IMR-90 (cell line): ENCODE data around the gene GALNT3. TPM values are rescaled to one million over a fixed set of nuclear protein-coding genes. Genes with fewer than 3 reads are reported as not detected.

Experiments
- ATAC-seq: fragments of 200-7000 bp; cut with Tn5 transposase; 2 replicates; pipeline ENCODE4 v1.9.1; 2020; ENCODE audit warnings: low read depth, mild to moderate bottlenecking, moderate library complexity
- BruUV-seq: library from RNA; stranded (reverse); fragments of 400-500 nt; replicated peaks from 2 replicates; lab custom pipeline; 2021; lab: Mats Ljungman, UMichigan
- CTCF ChIA-PET: fragments of 300-600 bp; formaldehyde crosslinking; extraction: SDS; loops from one replicate; lab custom pipeline; 2021; ENCODE audit warnings: antibody characterized with exemption; lab: Yijun Ruan, JAX
- POLR2A ChIA-PET: fragments of 300-600 bp; sonication (Branson Sonifier 250); formaldehyde crosslinking; loops from one replicate; lab custom pipeline; 2022; ENCODE audit warnings: antibody characterized with exemption; ENCODE audit not compliant: unreplicated experiment; lab: Charles Lee
- DNase-seq: peaks from one replicate; pipeline ENCODE4 v3.0.0; 2013
- H2AFZ ChIP-seq: replicated peaks from 2 replicates; pipeline ENCODE3; 2013; ENCODE audit warnings: low read length, mild to moderate bottlenecking; ENCODE audit not compliant: poor library complexity
- H2AK5ac ChIP-seq: 2 replicates; pipeline ENCODE4 v1.6.1; 2013; ENCODE audit warnings: low read depth, low read length, inconsistent platforms
- H2AK9ac ChIP-seq: replicated peaks from 2 replicates; pipeline ENCODE3; 2013; ENCODE audit warnings: mild to moderate bottlenecking, low read depth, low read length, moderate library complexity; ENCODE audit not compliant: poor library complexity
- H2BK120ac ChIP-seq: 2 replicates; pipeline ENCODE4 v1.6.1; 2013; ENCODE audit warnings: low read depth, low read length, inconsistent platforms
- H2BK15ac ChIP-seq: 3 replicates; pipeline ENCODE4 v1.6.1; 2013; ENCODE audit warnings: low read depth, low read length, inconsistent platforms
- H2BK20ac ChIP-seq: 2 replicates; pipeline ENCODE4 v1.6.1; 2013; ENCODE audit warnings: low read depth, mild to moderate bottlenecking, inconsistent platforms, low read length, moderate library complexity
- H2BK5ac ChIP-seq: 2 replicates; pipeline ENCODE4 v1.6.1; 2013; ENCODE audit warnings: mild to moderate bottlenecking, low read depth, low read length, inconsistent platforms; ENCODE audit not compliant: poor library complexity, severe bottlenecking
- H3K14ac ChIP-seq: replicated peaks from 2 replicates; pipeline ENCODE4 v1.6.1; 2013; ENCODE audit warnings: low read depth, low read length, inconsistent platforms
- H3K18ac ChIP-seq: 2 replicates; pipeline ENCODE4 v1.6.1; 2013; ENCODE audit warnings: low read depth, low read length, control low read depth
- H3K23ac ChIP-seq: 2 replicates; pipeline ENCODE4 v1.6.1; 2013; ENCODE audit warnings: low read depth, low read length, inconsistent platforms
- H3K27ac ChIP-seq: 2 replicates; pipeline ENCODE4 v1.5.1; 2013; ENCODE audit warnings: mild to moderate bottlenecking, control low read depth, low read length; ENCODE audit not compliant: insufficient read depth
- H3K27me3 ChIP-seq: 2 replicates; pipeline ENCODE4 v1.6.1; 2013; ENCODE audit warnings: low read length; ENCODE audit not compliant: control insufficient read depth, insufficient read depth
- H3K36me3 ChIP-seq: 2 replicates; pipeline ENCODE4 v1.6.1; 2013; ENCODE audit warnings: low read length, mixed read lengths; ENCODE audit not compliant: control insufficient read depth, insufficient read depth
- H3K4ac ChIP-seq: 2 replicates; pipeline ENCODE4 v1.6.1; 2013; ENCODE audit warnings: low read depth, low read length, inconsistent platforms
- H3K4me1 ChIP-seq: 2 replicates; pipeline ENCODE4 v1.6.1; 2013; ENCODE audit warnings: low read length, mixed read lengths; ENCODE audit not compliant: control insufficient read depth, insufficient read depth
- H3K4me2 ChIP-seq: 2 replicates; pipeline ENCODE4 v1.6.1; 2013; ENCODE audit warnings: low read depth, mild to moderate bottlenecking, control low read depth, low read length, moderate library complexity
- H3K4me3 ChIP-seq: 2 replicates; pipeline ENCODE4 v1.5.1; 2013; ENCODE audit warnings: low read depth, mild to moderate bottlenecking, control low read depth, low read length, moderate library complexity; ENCODE audit not compliant: insufficient read depth
- H3K56ac ChIP-seq: 2 replicates; pipeline ENCODE4 v1.6.1; 2013; ENCODE audit warnings: low read length, inconsistent platforms; ENCODE audit not compliant: insufficient read depth; ENCODE audit errors: extremely low read depth
- H3K79me1 ChIP-seq, 2 experiments: 2 replicates each; pipeline ENCODE4 v1.6.1; 2013; ENCODE audit warnings: low read length in 2 of 2, inconsistent platforms in 1 of 2, low read depth in 1 of 2
- H3K9ac ChIP-seq: 2 replicates; pipeline ENCODE4 v1.6.1; 2013; ENCODE audit warnings: low read depth, low read length, control low read depth
- H3K9me1 ChIP-seq: 2 replicates; pipeline ENCODE4 v1.6.1; 2013; ENCODE audit warnings: low read length, inconsistent platforms; ENCODE audit not compliant: insufficient read depth
- H3K9me3 ChIP-seq: 2 replicates; pipeline ENCODE4 v1.6.1; 2013; ENCODE audit warnings: low read length; ENCODE audit not compliant: control insufficient read depth, insufficient read depth
- H4K20me1 ChIP-seq: 2 replicates; pipeline ENCODE4 v1.6.1; 2013; ENCODE audit warnings: low read length, inconsistent platforms; ENCODE audit not compliant: insufficient read depth
- H4K5ac ChIP-seq: 2 replicates; pipeline ENCODE4 v1.6.1; 2013; ENCODE audit warnings: mild to moderate bottlenecking, low read depth, low read length, control low read depth
- H4K8ac ChIP-seq, 2 experiments: 2 replicates each; pipeline ENCODE4 v1.6.1; 2013; ENCODE audit warnings: low read depth in 2 of 2, low read length in 2 of 2, control low read depth in 1 of 2, inconsistent platforms in 1 of 2
- H4K91ac ChIP-seq: 2 replicates; pipeline ENCODE4 v1.6.1; 2013; ENCODE audit warnings: low read depth, low read length, inconsistent platforms; ENCODE audit not compliant: insufficient read depth
- BHLHE40 ChIP-seq: fragments of 150-350 bp; IDR thresholded peaks from 2 replicates; pipeline ENCODE4 v1.6.1; 2016; ENCODE audit warnings: mild to moderate bottlenecking, low read depth, low read length
- CEBPB ChIP-seq: IDR thresholded peaks from 2 replicates; pipeline ENCODE4 v1.6.1; 2012; ENCODE audit warnings: low read depth, low read length, improper control_type of control experiment
- CHD1 ChIP-seq: IDR thresholded peaks from 2 replicates; pipeline ENCODE4 v1.6.1; 2012; ENCODE audit warnings: low read depth, low read length, improper control_type of control experiment
- CTCF ChIP-seq: conservative IDR thresholded peaks from 2 replicates; pipeline ENCODE4 v1.5.1; 2012; ENCODE audit warnings: mild to moderate bottlenecking, low read depth, low read length, improper control_type of control experiment
- FOS ChIP-seq: fragments of 150-350 bp; IDR thresholded peaks from 2 replicates; pipeline ENCODE4 v1.6.1; 2016; ENCODE audit warnings: low read depth, low read length
- MAFK ChIP-seq: IDR thresholded peaks from 2 replicates; pipeline ENCODE4 v1.6.1; 2012; ENCODE audit warnings: low read depth, low read length, improper control_type of control experiment
- MAZ ChIP-seq: IDR thresholded peaks from 2 replicates; pipeline ENCODE4 v1.6.1; 2012; ENCODE audit warnings: low read depth, mild to moderate bottlenecking, low read length, improper control_type of control experiment, moderate library complexity, borderline replicate concordance
- MXI1 ChIP-seq: IDR thresholded peaks from 2 replicates; pipeline ENCODE4 v1.6.1; 2012; ENCODE audit warnings: low read depth, mild to moderate bottlenecking, low read length, moderate library complexity, borderline replicate concordance
- NFE2L2 ChIP-seq: fragments of 150-350 bp; IDR thresholded peaks from 2 replicates; pipeline ENCODE4 v1.6.1; 2016; ENCODE audit warnings: low read depth, mild to moderate bottlenecking, low read length
- POLR2A ChIP-seq: IDR thresholded peaks from 2 replicates; pipeline ENCODE4 v1.6.1; 2012; ENCODE audit warnings: mild to moderate bottlenecking, low read depth, low read length
- RAD21 ChIP-seq: IDR thresholded peaks from 2 replicates; pipeline ENCODE4 v1.6.1; 2012; ENCODE audit warnings: low read length, improper control_type of control experiment
- RCOR1 ChIP-seq: IDR thresholded peaks from 2 replicates; pipeline ENCODE4 v1.6.1; 2012; ENCODE audit warnings: mild to moderate bottlenecking, low read length, improper control_type of control experiment; ENCODE audit not compliant: insufficient replicate concordance
- RFX5 ChIP-seq: IDR thresholded peaks from 2 replicates; pipeline ENCODE4 v1.8.0; 2012; ENCODE audit warnings: low read depth, mild to moderate bottlenecking, low read length, moderate library complexity
- SMC3 ChIP-seq: fragments of 150-350 bp; IDR thresholded peaks from 2 replicates; pipeline ENCODE4 v1.6.1; 2016; ENCODE audit warnings: low read depth, mild to moderate bottlenecking, antibody characterized with exemption, low read length, moderate library complexity
- WGBS, 2 experiments: methylation state at CpG; one replicate each; pipeline versions ENCODE4 v1.1.5 to v1.1.7; 2013; ENCODE audit warnings: missing lambda C conversion rate in 2 of 2; ENCODE audit not compliant: insufficient read length in 1 of 2; ENCODE audit errors: extremely low coverage in 2 of 2; 5-methylcytosine and 5-hydroxymethylcytosine counted together
- dilution Hi-C: fragments of 300-500 bp; cut with HindIII; formaldehyde crosslinking; loops from one replicate; pipeline ENCODE4 v1.14.3; 2018; ENCODE audit warnings: low sequenced_read_pairs; ENCODE audit not compliant: unreplicated experiment
- in situ Hi-C: fragments of 300-500 bp; cut with MboI; formaldehyde crosslinking; loops from 3 replicates; pipeline ENCODE4 v1.14.3; 2019; ENCODE audit warnings: low sequenced_read_pairs, inconsistent platforms, mixed read lengths
- intact Hi-C: fragments of 100-400 bp; cut with micrococcal nuclease; formaldehyde crosslinking; loops from 2 replicates; pipeline ENCODE4 v1.10.0; 2022
- polyA plus RNA-seq, 3 experiments: library from polyadenylated mRNA; depleted of rRNA; stranded (reverse); fragments of >200 nt; gene quantifications; 2 replicates each; pipeline ENCODE4 v1.2.3, GENCODE V29; 2012; ENCODE audit warnings: low replicate concordance in 1 of 3
- total RNA-seq: library from RNA; depleted of rRNA; stranded (reverse); fragments of >200 nt; gene quantifications from 2 replicates; pipeline ENCODE4 v1.2.3, GENCODE V29; 2012
- TF ChIP-seq, protein P1 (sequence below): fragments of 150-350 bp; IDR thresholded peaks from 2 replicates; pipeline ENCODE4 v1.6.1; 2016; ENCODE audit warnings: low read depth, mild to moderate bottlenecking, low read length, moderate library complexity, borderline replicate concordance
- TF ChIP-seq, protein P2 (sequence below): fragments of 150-350 bp; IDR thresholded peaks from 2 replicates; pipeline ENCODE4 v1.6.1; 2017; ENCODE audit warnings: mild to moderate bottlenecking, antibody characterized with exemption, low read length, low read depth

GALNT3 gene
- total and polyA plus RNA-seq, 2 of the 4 experiments (the other 2 are of a cell fraction), result 1.1 to 2.0 TPM

- BruUV-seq, result no TSS peak
- no peak overlapping the region for H3K14ac ChIP-seq
- no peaks in the 10 kb centered on the region for H3K9me1 ChIP-seq
- H3K4me2 ChIP-seq, result no peak overlapping the region
- ChIA-PET POLR2A (no interaction called here), CTCF (interaction anchor here (1.0 kb wide), 1 partner anchor 15 kb away, joined by 5 read pairs; no protein-coding TSS in a partner anchor)
- H2AFZ ChIP-seq, result no peak overlapping the region
- H2AK9ac ChIP-seq, result no peak overlapping the region
- H4K8ac ChIP-seq, result no peak overlapping the region
- no peaks in the 10 kb centered on the region for H3K79me1 ChIP-seq
- no peak overlapping the region for H2BK5ac ChIP-seq
- no peak overlapping the region for H3K18ac ChIP-seq
- H3K36me3 ChIP-seq, result no peaks in the 10 kb centered on the region
- no peak overlapping the region for H3K4me3 ChIP-seq
- DNase-seq (no peak), ATAC-seq (no peak)
- H4K20me1 ChIP-seq, result no peaks in the 10 kb centered on the region
- no peak overlapping the region for H3K27ac ChIP-seq
- no peak overlapping the region for H3K9ac ChIP-seq
- no peak overlapping the region for H3K23ac ChIP-seq
- H3K9me3 ChIP-seq, result no peaks in the 10 kb centered on the region
- no peak overlapping the region for H2AK5ac ChIP-seq
- WGBS, 2 experiments, result 80% methylated on average over 1 of the region's 4 CpGs; no CpG with 5 or more reads in 1 of the 2 experiments
- intact Hi-C loops (no loop called here), in situ Hi-C loops (no loop called here), dilution Hi-C loops (no loop called here)
- H4K5ac ChIP-seq, result no peak overlapping the region
- H3K56ac ChIP-seq, result no peak overlapping the region
- H2BK15ac ChIP-seq, result no peak overlapping the region
- H3K4ac ChIP-seq, result no peak overlapping the region
- no peak overlapping the region for H2BK120ac ChIP-seq
- H2BK20ac ChIP-seq, result no peak overlapping the region
- H4K91ac ChIP-seq, result no peak overlapping the region
- peaks cover 2% of the 10 kb centered on the region; the same call in 1 of the 2 replicates for H3K4me1 ChIP-seq
- no peaks in the 10 kb centered on the region for H3K27me3 ChIP-seq
- TF ChIP-seq MAZ, result no peak
- TF ChIP-seq BHLHE40, result no peak
- TF ChIP-seq NFE2L2, result no peak
- TF ChIP-seq MXI1, result no peak
- no peak for TF ChIP-seq RCOR1
- no peak for TF ChIP-seq RFX5
- TF ChIP-seq FOS, result no peak
- TF ChIP-seq, protein P1, sequence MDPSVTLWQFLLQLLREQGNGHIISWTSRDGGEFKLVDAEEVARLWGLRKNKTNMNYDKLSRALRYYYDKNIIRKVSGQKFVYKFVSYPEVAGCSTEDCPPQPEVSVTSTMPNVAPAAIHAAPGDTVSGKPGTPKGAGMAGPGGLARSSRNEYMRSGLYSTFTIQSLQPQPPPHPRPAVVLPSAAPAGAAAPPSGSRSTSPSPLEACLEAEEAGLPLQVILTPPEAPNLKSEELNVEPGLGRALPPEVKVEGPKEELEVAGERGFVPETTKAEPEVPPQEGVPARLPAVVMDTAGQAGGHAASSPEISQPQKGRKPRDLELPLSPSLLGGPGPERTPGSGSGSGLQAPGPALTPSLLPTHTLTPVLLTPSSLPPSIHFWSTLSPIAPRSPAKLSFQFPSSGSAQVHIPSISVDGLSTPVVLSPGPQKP, result no peak
- no peak for TF ChIP-seq RAD21
- TF ChIP-seq MAFK, result no peak
- TF ChIP-seq, protein P2, sequence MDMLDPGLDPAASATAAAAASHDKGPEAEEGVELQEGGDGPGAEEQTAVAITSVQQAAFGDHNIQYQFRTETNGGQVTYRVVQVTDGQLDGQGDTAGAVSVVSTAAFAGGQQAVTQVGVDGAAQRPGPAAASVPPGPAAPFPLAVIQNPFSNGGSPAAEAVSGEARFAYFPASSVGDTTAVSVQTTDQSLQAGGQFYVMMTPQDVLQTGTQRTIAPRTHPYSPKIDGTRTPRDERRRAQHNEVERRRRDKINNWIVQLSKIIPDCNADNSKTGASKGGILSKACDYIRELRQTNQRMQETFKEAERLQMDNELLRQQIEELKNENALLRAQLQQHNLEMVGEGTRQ, result no peak
- no peak for TF ChIP-seq POLR2A
- no peak for TF ChIP-seq CTCF
- no peak for TF ChIP-seq SMC3
- TF ChIP-seq CHD1, result no peak
- no peak for TF ChIP-seq CEBPB
Measured at GRCh38 chr2:165762723-165763122, 31.3 kb downstream of the GALNT3 start.
